Activated CD8-positive, alpha-beta memory T cell treated with anti-CD3 and anti-CD28 coated beads, Interleukin-2, amount 50 U/mL, for 4 hours (primary cell): ENCODE data around the gene ITGA8.
"Not testable (repeated sequence)": the region's sequence is repeated elsewhere in the genome, so short reads cannot be mapped to it uniquely, and the experiment has no call there.

Experiments
- DNase-seq: peaks from one replicate; pipeline ENCODE4 v3.0.0-alpha.2; 2020

ITGA8 gene

GRCh38 chr10:15485684-15486316, 233.9 kb downstream of the ITGA8 start:
- DNase-seq: no peak

- no peak for DNase-seq
Measured at GRCh38 chr10:15485027-15485426, 234.7 kb downstream of the ITGA8 start.

- DNase-seq: no peak
Measured at GRCh38 chr10:15484128-15484527, 235.6 kb downstream of the ITGA8 start.

DNA sequence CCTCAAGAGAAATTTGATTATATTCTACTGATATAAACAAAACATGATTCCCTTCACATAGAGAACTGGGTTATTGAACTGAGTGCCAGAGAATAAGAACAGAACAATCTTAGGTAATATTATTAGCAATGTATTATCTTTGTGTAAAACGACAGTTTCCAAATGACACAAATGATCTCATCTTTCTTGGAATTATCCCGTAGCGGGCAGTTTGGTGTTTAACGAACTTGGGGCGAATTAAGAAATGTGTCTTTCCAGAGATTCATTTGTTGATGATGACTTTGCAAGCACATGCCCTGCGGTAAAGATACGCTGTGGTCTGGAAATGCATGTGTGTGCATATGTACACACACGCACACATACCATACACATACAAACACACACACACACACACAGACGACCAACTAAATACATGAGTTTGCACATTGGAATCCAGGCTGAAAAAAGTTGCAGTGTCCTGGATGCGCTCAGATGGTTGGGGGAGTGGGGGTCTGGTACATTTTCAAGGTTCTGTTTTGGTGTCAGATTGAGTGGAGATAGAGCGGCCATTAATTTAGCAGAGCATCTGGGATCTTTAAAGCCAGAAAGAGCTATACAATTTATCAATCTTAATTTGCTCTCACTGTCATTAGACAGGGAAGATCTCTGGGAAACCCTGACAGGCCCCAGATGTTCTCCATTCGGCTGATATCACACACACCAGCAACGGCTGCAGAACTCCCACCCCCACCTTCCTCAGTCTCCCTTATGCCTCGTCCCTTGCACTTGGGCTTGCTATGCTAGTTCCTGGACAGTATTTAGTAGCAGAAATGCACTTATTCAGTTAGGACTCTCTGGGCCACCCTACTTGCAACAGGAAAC, 236.3 kb downstream of the ITGA8 start:
- no peak for DNase-seq

GRCh38 chr10:15482156-15482555, 237.6 kb downstream of the ITGA8 start:
- no peak for DNase-seq

DNA sequence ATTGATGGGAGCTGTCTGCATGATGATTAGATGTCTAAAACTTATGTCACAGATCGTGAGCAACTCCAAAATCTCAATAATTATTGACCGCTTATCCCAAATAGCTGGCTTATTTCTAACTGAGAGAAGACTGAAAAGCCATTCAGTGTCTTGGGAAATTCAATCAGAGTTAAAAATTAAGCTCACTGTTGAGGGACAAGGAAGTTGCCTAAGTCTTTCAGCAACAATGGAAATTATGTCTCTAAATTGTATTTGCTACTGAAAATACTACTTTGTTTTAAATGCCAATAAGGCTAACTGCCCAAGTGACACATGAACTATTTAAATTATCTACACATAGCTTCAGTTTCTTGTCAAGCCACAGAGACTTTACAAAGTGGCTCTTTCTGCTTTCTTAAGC, 240.8 kb downstream of the ITGA8 start:
- no peak for DNase-seq

- DNase-seq: no peak
Measured at GRCh38 chr10:15478429-15478828, 241.3 kb downstream of the ITGA8 start.

GRCh38 chr10:15476337-15476736, 243.4 kb downstream of the ITGA8 start:
- no peak for DNase-seq

DNA sequence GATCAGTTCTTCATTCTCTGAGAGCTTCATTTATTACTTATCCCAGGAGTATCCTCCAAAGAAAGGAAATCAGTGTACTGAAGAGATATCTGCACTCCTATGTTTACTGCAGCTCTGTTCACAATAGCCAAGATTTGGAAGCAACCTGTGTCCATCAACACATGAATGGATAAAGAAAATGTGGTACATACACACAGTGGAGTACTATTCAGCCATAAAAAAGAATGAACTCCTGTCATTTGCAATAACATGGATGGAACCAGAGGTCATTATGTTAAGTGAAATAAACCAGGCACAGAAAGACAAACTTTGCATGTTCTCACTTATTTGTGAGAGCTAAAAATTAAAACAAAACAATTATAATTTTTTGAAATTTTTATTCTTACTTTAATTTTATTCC, 244.3 kb downstream of the ITGA8 start:
- not testable (repeated sequence) for DNase-seq

DNA sequence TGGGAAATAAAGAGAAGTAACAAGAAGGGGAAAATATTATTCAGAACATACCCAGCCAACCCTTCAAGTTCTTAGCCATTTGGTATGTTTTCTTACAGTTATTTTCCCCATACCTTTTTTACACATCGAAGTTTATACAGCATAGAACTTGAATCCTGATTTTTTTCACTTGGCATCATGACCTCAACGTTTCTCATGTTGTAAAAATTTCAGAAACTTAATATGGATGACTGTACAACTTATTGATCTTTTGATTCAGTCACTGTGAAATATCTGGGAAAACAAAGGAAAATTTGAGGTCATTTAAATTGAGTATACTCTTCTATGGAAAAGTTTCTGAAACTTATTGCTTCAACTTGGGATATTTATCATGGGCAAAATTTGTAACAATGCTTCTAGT, 245.1 kb downstream of the ITGA8 start:
- DNase-seq: no peak

GRCh38 chr10:15473396-15473767, 246.3 kb downstream of the ITGA8 start:
- no peak for DNase-seq

GRCh38 chr10:15472431-15473395, 247.0 kb downstream of the ITGA8 start:
- DNase-seq: no peak

- DNase-seq: no peak
Measured at GRCh38 chr10:15472008-15472407, 247.7 kb downstream of the ITGA8 start.

DNA sequence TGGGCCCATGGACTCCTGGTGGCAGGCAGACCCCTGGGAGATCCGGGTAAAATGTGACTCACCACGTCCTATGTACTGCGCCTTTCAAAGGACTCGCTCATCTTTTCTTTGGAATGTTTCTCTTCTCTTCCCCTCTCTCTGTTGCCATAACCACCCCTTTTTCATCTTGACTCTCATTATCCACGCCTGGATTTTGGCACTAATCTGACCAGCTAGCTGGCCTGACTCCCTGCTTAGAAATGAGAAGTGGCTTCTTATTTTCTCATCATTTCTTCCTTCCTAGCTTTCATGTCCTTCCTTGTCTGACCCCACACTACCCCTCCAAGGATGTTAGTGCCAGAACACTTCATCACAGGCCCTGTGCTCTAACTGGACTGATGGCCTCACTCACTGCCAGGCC, 250.6 kb downstream of the ITGA8 start:
- DNase-seq: no peak

DNA sequence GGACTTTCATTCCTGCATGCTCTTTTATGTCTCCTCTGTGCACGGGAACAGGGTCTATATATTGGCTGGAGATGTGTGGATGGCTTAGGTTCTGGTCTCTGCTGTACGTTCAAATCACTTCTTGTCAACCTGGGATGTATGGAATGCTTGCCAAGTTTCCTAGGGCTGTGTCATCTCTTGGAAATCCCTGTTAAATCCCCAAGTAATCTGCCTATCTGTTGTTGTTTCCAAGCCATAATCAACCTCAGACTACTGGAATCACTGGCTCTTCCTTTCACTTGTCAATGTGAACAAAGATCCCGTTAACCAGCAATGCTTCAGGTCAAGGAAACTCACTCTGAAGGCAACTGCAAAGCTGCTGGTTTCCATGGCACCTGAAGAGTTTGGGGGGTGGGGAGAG, 255.3 kb downstream of the ITGA8 start:
- DNase-seq: no peak
